Neural cell (in vitro differentiated cells): ENCODE data around the gene SLC16A1.

ENCODE experiments used
- EZH2 ChIP-seq: fragments of 200-600, 300-800 bp; shearing (Covaris generic), sonication (generic); IDR thresholded peaks from 2 replicates; pipeline ENCODE4 v1.6.1; 2014; ENCODE audit warnings: antibody characterized with exemption, low read length, borderline replicate concordance, mild to moderate bottlenecking; ENCODE audit not compliant: insufficient read depth, poor library complexity, severe bottlenecking
- POLR2AphosphoS5 ChIP-seq: IDR thresholded peaks from 2 replicates; pipeline ENCODE4 v1.6.1; 2012
- RAD21 ChIP-seq: fragments of 450-650 bp; conservative IDR thresholded peaks from 2 replicates; pipeline ENCODE4 v1.6.1; 2014; ENCODE audit warnings: antibody characterized with exemption, mild to moderate bottlenecking, moderate library complexity
- REST ChIP-seq: IDR thresholded peaks from 2 replicates; pipeline ENCODE4 v1.6.1; 2012; ENCODE audit warnings: borderline replicate concordance
- SMC3 ChIP-seq: fragments of 450-650 bp; conservative IDR thresholded peaks from 2 replicates; pipeline ENCODE4 v1.6.1; 2014; ENCODE audit warnings: antibody characterized with exemption, mild to moderate bottlenecking, moderate library complexity; ENCODE audit not compliant: poor library complexity
- TAF1 ChIP-seq: IDR thresholded peaks from 2 replicates; pipeline ENCODE4 v1.6.1; 2012; ENCODE audit warnings: low read depth
- TF ChIP-seq, protein P1 (sequence below): fragments of 450-650 bp; IDR thresholded peaks from 2 replicates; pipeline ENCODE4 v1.5.1; 2014; ENCODE audit warnings: antibody characterized with exemption, mild to moderate bottlenecking, moderate library complexity; ENCODE audit not compliant: poor library complexity, severe bottlenecking

GRCh38 chr1:112902221-112902620 is 53.8 kb downstream of the SLC16A1 start:
- TF ChIP-seq, protein P1, sequence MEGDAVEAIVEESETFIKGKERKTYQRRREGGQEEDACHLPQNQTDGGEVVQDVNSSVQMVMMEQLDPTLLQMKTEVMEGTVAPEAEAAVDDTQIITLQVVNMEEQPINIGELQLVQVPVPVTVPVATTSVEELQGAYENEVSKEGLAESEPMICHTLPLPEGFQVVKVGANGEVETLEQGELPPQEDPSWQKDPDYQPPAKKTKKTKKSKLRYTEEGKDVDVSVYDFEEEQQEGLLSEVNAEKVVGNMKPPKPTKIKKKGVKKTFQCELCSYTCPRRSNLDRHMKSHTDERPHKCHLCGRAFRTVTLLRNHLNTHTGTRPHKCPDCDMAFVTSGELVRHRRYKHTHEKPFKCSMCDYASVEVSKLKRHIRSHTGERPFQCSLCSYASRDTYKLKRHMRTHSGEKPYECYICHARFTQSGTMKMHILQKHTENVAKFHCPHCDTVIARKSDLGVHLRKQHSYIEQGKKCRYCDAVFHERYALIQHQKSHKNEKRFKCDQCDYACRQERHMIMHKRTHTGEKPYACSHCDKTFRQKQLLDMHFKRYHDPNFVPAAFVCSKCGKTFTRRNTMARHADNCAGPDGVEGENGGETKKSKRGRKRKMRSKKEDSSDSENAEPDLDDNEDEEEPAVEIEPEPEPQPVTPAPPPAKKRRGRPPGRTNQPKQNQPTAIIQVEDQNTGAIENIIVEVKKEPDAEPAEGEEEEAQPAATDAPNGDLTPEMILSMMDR, result no peak
- TF ChIP-seq POLR2AphosphoS5, result no peak
- no peak for TF ChIP-seq EZH2
- no peak for TF ChIP-seq RAD21
- no peak for TF ChIP-seq TAF1
- TF ChIP-seq SMC3, result no peak
- no peak for TF ChIP-seq REST
